NCI-H2029 treated with DMSO at 0.1 percent for 48 hours (cell line): ENCODE measurements around the gene NAPEPLD.
"Not testable (repeated sequence)": the region's sequence is repeated elsewhere in the genome, so short reads cannot be mapped to it uniquely, and the experiment has no call there.

Source experiments
- DNase-seq: peaks from one replicate; lab custom pipeline; 2025; lab: John Stamatoyannopoulos, UW

The NAPEPLD gene

DNA sequence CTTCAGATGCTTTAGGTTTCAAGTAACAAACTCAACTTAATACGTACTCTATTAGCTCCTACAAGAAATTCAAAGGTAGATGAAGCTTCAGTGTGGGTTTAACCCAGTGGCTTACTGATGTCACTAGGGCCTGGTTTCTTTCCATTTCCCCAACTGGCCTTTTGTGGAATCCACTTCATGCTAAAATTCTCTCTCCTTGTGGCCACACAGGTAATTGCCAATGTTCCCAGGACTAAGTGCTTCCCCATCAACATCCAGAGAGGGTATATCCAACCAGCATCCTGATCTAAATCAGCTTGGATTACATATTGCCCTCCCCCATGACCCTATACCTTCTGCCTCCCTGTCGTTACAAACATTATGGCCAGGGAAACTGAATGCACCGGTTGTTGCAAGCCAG lies 85.0 kb downstream of the NAPEPLD start:
- DNase-seq, result no peak

GRCh38 chr7:103059471-103059870 lies 89.4 kb downstream of the NAPEPLD start:
- DNase-seq, result no peak

- no peak for DNase-seq
These were observed 90.8 kb downstream of the NAPEPLD start for GRCh38 chr7:103058122-103058521.

DNA sequence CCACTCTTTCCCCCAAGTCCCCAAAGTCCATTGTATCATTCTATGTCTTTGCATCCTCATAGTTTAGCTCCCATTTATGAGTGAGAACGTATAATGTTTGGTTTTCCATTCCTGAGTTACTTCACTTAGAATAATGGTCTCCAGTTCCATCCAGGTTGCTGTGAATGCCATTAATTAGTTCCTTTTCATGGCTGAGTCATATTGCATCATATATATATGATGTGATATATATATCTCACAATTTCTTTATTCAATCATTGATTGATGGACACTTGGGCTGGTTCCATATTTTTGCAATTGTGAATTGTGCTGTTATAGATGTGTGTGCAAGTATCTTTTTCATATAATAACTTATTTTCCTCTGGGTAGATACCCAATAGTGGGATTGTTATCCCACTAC lies 92.9 kb downstream of the NAPEPLD start:
- not testable (repeated sequence) for DNase-seq

- no peak for DNase-seq
These were observed 97.4 kb downstream of the NAPEPLD start for GRCh38 chr7:103051519-103051918.
